Type B pancreatic cell (in vitro differentiated cells): ENCODE measurements around the gene CREM. TPM values are rescaled to one million over a fixed set of nuclear protein-coding genes. Genes with fewer than 3 reads are reported as not detected.

Experiments
- DNase-seq: peaks from one replicate; pipeline ENCODE4 v3.0.0; 2021; ENCODE audit warnings: mixed read lengths; ENCODE audit not compliant: unreplicated experiment; ENCODE audit errors: extremely low spot score
- H3K27ac Mint-ChIP-seq: 2 replicates; pipeline ENCODE4 v1.8.0; 2021; ENCODE audit warnings: mild to moderate bottlenecking, mixed read lengths
- H3K27me3 Mint-ChIP-seq: 2 replicates; pipeline ENCODE4 v1.8.0; 2021; ENCODE audit warnings: mixed read lengths
- H3K36me3 Mint-ChIP-seq: 2 replicates; pipeline ENCODE4 v1.8.0; 2021; ENCODE audit warnings: mixed read lengths
- H3K4me1 Mint-ChIP-seq: one replicate; pipeline ENCODE4 v1.8.0; 2021; ENCODE audit warnings: mixed read lengths; ENCODE audit not compliant: unreplicated experiment
- H3K4me3 Mint-ChIP-seq: 2 replicates; pipeline ENCODE4 v1.8.0; 2021; ENCODE audit warnings: mild to moderate bottlenecking, mixed read lengths
- H3K9me3 Mint-ChIP-seq: 2 replicates; pipeline ENCODE4 v1.8.0; 2021; ENCODE audit warnings: mixed read lengths
- CTCF ChIP-seq: fragments of 200-600 bp; sonication (generic); conservative IDR thresholded peaks from 2 replicates; pipeline ENCODE4 v1.5.0; 2021; ENCODE audit warnings: antibody characterized with exemption, mild to moderate bottlenecking
- total RNA-seq: library from RNA; stranded (reverse); gene quantifications from 2 replicates; pipeline ENCODE4 v1.2.1, GENCODE V29; 2021; ENCODE audit warnings: low replicate concordance

The CREM gene
- total RNA-seq, 1 donor from 2014 or later = 26.9 TPM

- Mint-ChIP-seq H3K4me3 (no peak overlapping the region), H3K27me3 (no peaks in the 10 kb centered on the region), H3K36me3 (no peaks in the 10 kb centered on the region), H3K27ac (no peak overlapping the region), H3K9me3 (no peaks in the 10 kb centered on the region), H3K4me1 (no peaks in the 10 kb centered on the region)
- no peak for DNase-seq
- no peak for TF ChIP-seq CTCF
Measured at GRCh38 chr10:35237766-35238512, 111.3 kb downstream of the CREM start.

GRCh38 chr10:35244549-35244948 is 117.9 kb downstream of the CREM start:
- no peak for TF ChIP-seq CTCF
- no peak for DNase-seq
- Mint-ChIP-seq H3K9me3 (peaks cover 4% of the 10 kb centered on the region), H3K4me1 (no peaks in the 10 kb centered on the region), H3K36me3 (no peaks in the 10 kb centered on the region), H3K27ac (no peak overlapping the region), H3K4me3 (no peak overlapping the region), H3K27me3 (no peaks in the 10 kb centered on the region)

GRCh38 chr10:35246770-35247343 is 120.2 kb downstream of the CREM start:
- no peak for DNase-seq
- H3K9me3 Mint-ChIP-seq = peaks cover 8% of the 10 kb centered on the region
- no peaks in the 10 kb centered on the region for H3K27me3 Mint-ChIP-seq
- no peak overlapping the region for H3K27ac Mint-ChIP-seq
- no peaks in the 10 kb centered on the region for H3K36me3 Mint-ChIP-seq
- H3K4me1 Mint-ChIP-seq = no peaks in the 10 kb centered on the region
- no peak for TF ChIP-seq CTCF
- no peak overlapping the region for H3K4me3 Mint-ChIP-seq

- no peak overlapping the region for H3K4me3 Mint-ChIP-seq
- TF ChIP-seq CTCF = no peak
- peaks cover 4% of the 10 kb centered on the region for H3K9me3 Mint-ChIP-seq
- no peaks in the 10 kb centered on the region for H3K4me1 Mint-ChIP-seq
- H3K27me3 Mint-ChIP-seq = no peaks in the 10 kb centered on the region
- no peaks in the 10 kb centered on the region for H3K36me3 Mint-ChIP-seq
- no peak overlapping the region for H3K27ac Mint-ChIP-seq
- DNase-seq = no peak
Measured at GRCh38 chr10:35251373-35252100, 124.9 kb downstream of the CREM start.

GRCh38 chr10:35257057-35257983 is 130.7 kb downstream of the CREM start:
- Mint-ChIP-seq H3K27me3 (no peaks in the 10 kb centered on the region), H3K4me1 (no peaks in the 10 kb centered on the region), H3K27ac (no peak overlapping the region), H3K9me3 (no peaks in the 10 kb centered on the region), H3K36me3 (no peaks in the 10 kb centered on the region), H3K4me3 (no peak overlapping the region)
- no peak for DNase-seq
- TF ChIP-seq CTCF = no peak
